Adrenal gland (tissue), 5 donors: ENCODE data around the gene RABL2A.
"Not testable (repeated sequence)": the region's sequence is repeated elsewhere in the genome, so short reads cannot be mapped to it uniquely, and the experiment has no call there.

Experiments used
- CTCF ChIP-seq, 6 experiments: fragments of 450-650 bp in 4 of 6; fragments of 200-600 bp in 2 of 6; sonication (generic) in 1 of 6; IDR thresholded peaks; 1 replicate in 5 of 6; 2 replicates in 1 of 6; pipeline versions ENCODE4 v1.5.1 to v1.8.0; 2016 to 2021; ENCODE audit warnings: antibody characterized with exemption in 6 of 6, mild to moderate bottlenecking in 2 of 6, moderate library complexity in 1 of 6
- POLR2A ChIP-seq, 2 donors: fragments of 450-650 bp; IDR thresholded peaks; one replicate each; pipeline ENCODE4 v1.6.1; 2017; ENCODE audit warnings: antibody characterized with exemption in 2 of 2, mild to moderate bottlenecking in 2 of 2, moderate library complexity in 1 of 2
- donor health status: DM: no; HTN: no; CAD: no.

DNA sequence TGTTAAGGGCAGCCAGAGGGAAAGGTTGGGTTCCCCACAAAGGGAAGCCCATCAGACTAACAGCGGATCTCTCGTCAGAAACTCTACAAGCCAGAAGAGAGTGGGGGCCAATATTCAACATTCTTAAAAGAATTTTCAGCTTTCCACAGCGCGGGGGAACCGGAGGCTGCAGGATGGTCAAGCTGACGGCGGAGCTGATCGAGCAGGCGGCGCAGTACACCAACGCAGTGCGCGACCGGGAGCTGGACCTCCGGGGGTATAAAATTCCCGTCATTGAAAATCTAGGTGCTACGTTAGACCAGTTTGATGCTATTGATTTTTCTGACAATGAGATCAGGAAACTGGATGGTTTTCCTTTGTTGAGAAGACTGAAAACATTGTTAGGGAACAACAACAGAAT is 30.7 kb downstream of the RABL2A start:
- TF ChIP-seq CTCF, POLR2A (IDR thresholded peaks at IDR 0.05): not testable (repeated sequence)
